ENCODE measurements around the gene WAS.

- TF ChIP-seq, protein P1, sequence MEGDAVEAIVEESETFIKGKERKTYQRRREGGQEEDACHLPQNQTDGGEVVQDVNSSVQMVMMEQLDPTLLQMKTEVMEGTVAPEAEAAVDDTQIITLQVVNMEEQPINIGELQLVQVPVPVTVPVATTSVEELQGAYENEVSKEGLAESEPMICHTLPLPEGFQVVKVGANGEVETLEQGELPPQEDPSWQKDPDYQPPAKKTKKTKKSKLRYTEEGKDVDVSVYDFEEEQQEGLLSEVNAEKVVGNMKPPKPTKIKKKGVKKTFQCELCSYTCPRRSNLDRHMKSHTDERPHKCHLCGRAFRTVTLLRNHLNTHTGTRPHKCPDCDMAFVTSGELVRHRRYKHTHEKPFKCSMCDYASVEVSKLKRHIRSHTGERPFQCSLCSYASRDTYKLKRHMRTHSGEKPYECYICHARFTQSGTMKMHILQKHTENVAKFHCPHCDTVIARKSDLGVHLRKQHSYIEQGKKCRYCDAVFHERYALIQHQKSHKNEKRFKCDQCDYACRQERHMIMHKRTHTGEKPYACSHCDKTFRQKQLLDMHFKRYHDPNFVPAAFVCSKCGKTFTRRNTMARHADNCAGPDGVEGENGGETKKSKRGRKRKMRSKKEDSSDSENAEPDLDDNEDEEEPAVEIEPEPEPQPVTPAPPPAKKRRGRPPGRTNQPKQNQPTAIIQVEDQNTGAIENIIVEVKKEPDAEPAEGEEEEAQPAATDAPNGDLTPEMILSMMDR (IDR thresholded peaks at IDR 0.05; ENCODE audit: insufficient read depth, low read length), result no peak
- TF ChIP-seq POLR2AphosphoS5 (IDR thresholded peaks at IDR 0.05; ENCODE audit: low read depth) (no peak), GABPA (IDR thresholded peaks at IDR 0.05; ENCODE audit: low read depth) (no peak), SPI1 (IDR thresholded peaks at IDR 0.05; ENCODE audit: borderline replicate concordance, low read depth) (no peak)
- TF ChIP-seq, protein P2, sequence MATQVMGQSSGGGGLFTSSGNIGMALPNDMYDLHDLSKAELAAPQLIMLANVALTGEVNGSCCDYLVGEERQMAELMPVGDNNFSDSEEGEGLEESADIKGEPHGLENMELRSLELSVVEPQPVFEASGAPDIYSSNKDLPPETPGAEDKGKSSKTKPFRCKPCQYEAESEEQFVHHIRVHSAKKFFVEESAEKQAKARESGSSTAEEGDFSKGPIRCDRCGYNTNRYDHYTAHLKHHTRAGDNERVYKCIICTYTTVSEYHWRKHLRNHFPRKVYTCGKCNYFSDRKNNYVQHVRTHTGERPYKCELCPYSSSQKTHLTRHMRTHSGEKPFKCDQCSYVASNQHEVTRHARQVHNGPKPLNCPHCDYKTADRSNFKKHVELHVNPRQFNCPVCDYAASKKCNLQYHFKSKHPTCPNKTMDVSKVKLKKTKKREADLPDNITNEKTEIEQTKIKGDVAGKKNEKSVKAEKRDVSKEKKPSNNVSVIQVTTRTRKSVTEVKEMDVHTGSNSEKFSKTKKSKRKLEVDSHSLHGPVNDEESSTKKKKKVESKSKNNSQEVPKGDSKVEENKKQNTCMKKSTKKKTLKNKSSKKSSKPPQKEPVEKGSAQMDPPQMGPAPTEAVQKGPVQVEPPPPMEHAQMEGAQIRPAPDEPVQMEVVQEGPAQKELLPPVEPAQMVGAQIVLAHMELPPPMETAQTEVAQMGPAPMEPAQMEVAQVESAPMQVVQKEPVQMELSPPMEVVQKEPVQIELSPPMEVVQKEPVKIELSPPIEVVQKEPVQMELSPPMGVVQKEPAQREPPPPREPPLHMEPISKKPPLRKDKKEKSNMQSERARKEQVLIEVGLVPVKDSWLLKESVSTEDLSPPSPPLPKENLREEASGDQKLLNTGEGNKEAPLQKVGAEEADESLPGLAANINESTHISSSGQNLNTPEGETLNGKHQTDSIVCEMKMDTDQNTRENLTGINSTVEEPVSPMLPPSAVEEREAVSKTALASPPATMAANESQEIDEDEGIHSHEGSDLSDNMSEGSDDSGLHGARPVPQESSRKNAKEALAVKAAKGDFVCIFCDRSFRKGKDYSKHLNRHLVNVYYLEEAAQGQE (IDR thresholded peaks at IDR 0.05; ENCODE audit: insufficient replicate concordance, low read depth), result no peak
These were observed 11.4 kb downstream of the WAS start for GRCh38 chrX:48694776-48695533.
